Measurements from ENCODE around the gene SBF1.

- TF ChIP-seq CTCF (IDR thresholded peaks at IDR 0.05) (no peak), EP300 (IDR thresholded peaks at IDR 0.05) (no peak)
Observed at GRCh38 chr22:50477923-50478322, 3.1 kb upstream of the SBF1 start.
